WERI-Rb-1 (cell line): Measurements from ENCODE around the gene LRRC2.
"Not testable (repeated sequence)": the region's sequence is repeated elsewhere in the genome, so short reads cannot be mapped to it uniquely, and the experiment has no call there.

Experiments used
- DNase-seq: peaks from one replicate; pipeline ENCODE4 v3.0.0-alpha.2; 2020
- H3K27ac ChIP-seq: fragments of 250-450 bp; sonication (Bioruptor Pico); 2 replicates; pipeline ENCODE4 v1.5.1; 2020; ENCODE audit warnings: mild to moderate bottlenecking, moderate library complexity
- H3K27me3 ChIP-seq: fragments of 250-450 bp; sonication (Bioruptor Pico); 2 replicates; pipeline ENCODE4 v1.5.1; 2021; ENCODE audit warnings: mild to moderate bottlenecking, low read depth, moderate library complexity; ENCODE audit not compliant: insufficient read depth, severe bottlenecking
- H3K36me3 ChIP-seq: fragments of 250-450 bp; sonication (Bioruptor Pico); 2 replicates; pipeline ENCODE4 v1.5.1; 2020; ENCODE audit warnings: mild to moderate bottlenecking, moderate library complexity
- H3K4me3 ChIP-seq: 2 replicates; pipeline ENCODE4 v1.5.1; 2011; ENCODE audit warnings: low read depth, mild to moderate bottlenecking, control low read depth, low read length
- H3K9me3 ChIP-seq: fragments of 250-450 bp; sonication (Bioruptor Pico); 2 replicates; pipeline ENCODE4 v1.5.1; 2021; ENCODE audit warnings: mild to moderate bottlenecking, moderate library complexity; ENCODE audit not compliant: severe bottlenecking
- CTCF ChIP-seq: IDR thresholded peaks from 2 replicates; pipeline ENCODE4 v1.5.1; 2011; ENCODE audit warnings: low read depth, mild to moderate bottlenecking, control low read depth, inconsistent platforms, low read length

Gene LRRC2

DNA sequence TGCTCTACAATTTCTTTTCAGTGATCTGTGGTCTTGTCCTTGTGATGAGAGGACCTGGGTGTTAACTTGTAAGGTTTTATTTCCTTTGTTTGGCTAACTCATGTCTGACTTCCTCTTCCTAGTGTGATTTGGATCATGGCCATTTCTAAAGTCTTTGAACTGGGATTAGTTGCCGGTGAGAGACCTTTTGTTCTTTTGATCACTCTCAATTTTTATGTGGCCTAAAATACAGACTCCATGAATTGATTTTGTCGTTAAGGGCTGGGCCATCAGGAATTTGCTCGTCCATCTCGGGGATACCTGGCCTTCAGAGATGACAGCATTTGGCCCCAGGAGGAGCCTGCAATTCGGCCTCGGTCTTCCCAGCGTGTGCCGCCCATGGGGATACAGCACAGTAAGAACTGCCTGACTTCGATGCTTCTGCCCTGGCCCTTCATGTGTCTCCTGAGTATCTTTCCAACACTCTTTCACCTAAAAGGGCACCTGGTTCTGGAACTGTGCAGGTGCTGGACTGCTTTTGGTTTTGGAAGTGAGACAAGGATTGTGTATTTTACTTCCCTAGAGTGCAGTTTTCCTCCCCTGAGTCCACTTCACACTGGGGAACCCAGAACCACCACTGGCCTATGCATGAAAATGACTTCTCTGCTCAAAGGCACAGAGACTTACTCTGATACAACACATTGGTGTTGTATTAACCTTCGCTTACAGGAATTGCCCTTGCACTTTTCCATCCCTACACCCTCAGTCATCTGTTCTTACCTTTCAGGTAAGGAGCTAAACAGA, 13.1 kb upstream of the LRRC2 start:
- no peaks in the 10 kb centered on the region for H3K9me3 ChIP-seq
- no peaks in the 10 kb centered on the region for H3K36me3 ChIP-seq
- H3K27ac ChIP-seq = no peak overlapping the region
- no peak for TF ChIP-seq CTCF
- H3K4me3 ChIP-seq = no peak overlapping the region
- DNase-seq = no peak
- no peaks in the 10 kb centered on the region for H3K27me3 ChIP-seq

DNA sequence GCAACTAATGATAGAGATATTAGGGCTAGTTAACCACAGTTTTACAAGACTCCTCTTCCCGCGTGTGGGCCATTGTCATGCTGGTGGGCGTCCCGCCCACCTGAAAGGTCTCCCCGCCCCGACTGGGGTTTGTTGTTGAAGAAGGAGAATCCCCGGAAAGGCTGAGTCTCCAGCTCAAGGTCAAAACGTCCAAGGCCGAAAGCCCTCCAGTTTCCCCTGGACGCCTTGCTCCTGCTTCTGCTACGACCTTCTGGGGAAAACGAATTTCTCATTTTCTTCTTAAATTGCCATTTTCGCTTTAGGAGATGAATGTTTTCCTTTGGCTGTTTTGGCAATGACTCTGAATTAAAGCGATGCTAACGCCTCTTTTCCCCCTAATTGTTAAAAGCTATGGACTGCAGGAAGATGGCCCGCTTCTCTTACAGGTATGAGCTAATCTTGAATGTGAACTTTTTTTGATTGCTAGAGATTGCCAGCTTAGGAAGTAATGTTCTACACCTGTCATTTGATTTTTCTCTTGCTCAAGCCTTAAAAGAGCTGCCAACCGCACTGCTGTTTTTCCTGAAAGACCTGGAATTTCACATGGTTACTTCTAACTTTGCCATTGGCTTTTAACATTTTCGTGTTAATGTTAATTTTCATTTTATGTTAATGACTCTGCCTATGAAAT, 11.6 kb upstream of the LRRC2 start:
- not testable (repeated sequence) for H3K9me3 ChIP-seq, H3K4me3 ChIP-seq, DNase-seq, H3K27me3 ChIP-seq, H3K27ac ChIP-seq, H3K36me3 ChIP-seq

- Histone ChIP-seq H3K27ac (no peak overlapping the region), H3K9me3 (no peaks in the 10 kb centered on the region), H3K36me3 (no peaks in the 10 kb centered on the region), H3K4me3 (no peak overlapping the region), H3K27me3 (no peaks in the 10 kb centered on the region)
- TF ChIP-seq CTCF = no peak
- no peak for DNase-seq
These were observed 10.8 kb upstream of the LRRC2 start for GRCh38 chr3:46576879-46577278.

- Histone ChIP-seq H3K36me3 (no peaks in the 10 kb centered on the region), H3K4me3 (no peak overlapping the region), H3K9me3 (no peaks in the 10 kb centered on the region), H3K27ac (no peak overlapping the region), H3K27me3 (no peaks in the 10 kb centered on the region)
- DNase-seq = no peak
- no peak for TF ChIP-seq CTCF
These were observed 10.3 kb upstream of the LRRC2 start for GRCh38 chr3:46576386-46576785.

GRCh38 chr3:46575577-46576222, 9.6 kb upstream of the LRRC2 start:
- no peak for DNase-seq
- Histone ChIP-seq H3K27ac (no peak overlapping the region), H3K9me3 (no peaks in the 10 kb centered on the region), H3K27me3 (no peaks in the 10 kb centered on the region), H3K36me3 (no peaks in the 10 kb centered on the region), H3K4me3 (no peak overlapping the region)
- TF ChIP-seq CTCF = no peak

GRCh38 chr3:46574881-46575576, 8.9 kb upstream of the LRRC2 start:
- TF ChIP-seq CTCF = no peak
- Histone ChIP-seq H3K27ac (no peak overlapping the region), H3K36me3 (no peaks in the 10 kb centered on the region), H3K9me3 (no peaks in the 10 kb centered on the region), H3K4me3 (no peak overlapping the region), H3K27me3 (no peaks in the 10 kb centered on the region)
- DNase-seq = no peak
